GM12874 (cell line): ENCODE data around the gene IDE.

Experiments
- CTCF ChIP-seq: IDR thresholded peaks from 2 replicates; pipeline ENCODE4 v1.5.1; 2011; ENCODE audit warnings: low read depth, mild to moderate bottlenecking, control low read depth, low read length, moderate library complexity; ENCODE audit not compliant: insufficient read depth

The IDE gene

GRCh38 chr10:92506336-92506735 is 67.6 kb downstream of the IDE start:
- no peak for TF ChIP-seq CTCF

GRCh38 chr10:92505044-92505443 is 68.8 kb downstream of the IDE start:
- TF ChIP-seq CTCF: no peak

- no peak for TF ChIP-seq CTCF
Observed at GRCh38 chr10:92502296-92502808, 71.5 kb downstream of the IDE start.

GRCh38 chr10:92493362-92493761 is 80.5 kb downstream of the IDE start:
- no peak for TF ChIP-seq CTCF

- no peak for TF ChIP-seq CTCF
Observed at GRCh38 chr10:92492748-92493240, 81.1 kb downstream of the IDE start.

GRCh38 chr10:92490387-92490786 is 83.5 kb downstream of the IDE start:
- TF ChIP-seq CTCF: no peak

GRCh38 chr10:92486637-92487036 is 87.3 kb downstream of the IDE start:
- TF ChIP-seq CTCF: no peak

GRCh38 chr10:92483539-92483938 is 90.4 kb downstream of the IDE start:
- TF ChIP-seq CTCF: no peak
